HG03558 (cell line): ENCODE results near the gene EDAR.

ENCODE experiments used
- ATAC-seq: cut with Tn5 transposase; IDR thresholded peaks from one replicate; pipeline ENCODE4 v1.9.1; 2021; ENCODE audit warnings: moderate number of reproducible peaks; ENCODE audit not compliant: unreplicated experiment; ENCODE audit errors: extremely low read depth

Gene EDAR

DNA sequence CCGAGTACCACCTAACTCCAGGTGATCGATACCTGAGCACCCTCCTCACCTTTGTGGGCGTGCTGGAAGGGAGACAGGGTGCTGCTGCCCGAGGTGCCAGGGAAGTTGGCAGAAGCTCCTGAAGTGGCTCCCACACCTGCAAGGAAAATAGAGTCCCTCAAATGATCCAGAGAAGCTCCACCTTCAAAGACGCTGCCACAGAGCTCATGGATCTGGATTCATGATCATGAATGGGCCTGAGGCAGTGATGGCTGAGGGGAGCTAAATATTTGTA is 76.5 kb downstream of the EDAR start:
- no peak for ATAC-seq

DNA sequence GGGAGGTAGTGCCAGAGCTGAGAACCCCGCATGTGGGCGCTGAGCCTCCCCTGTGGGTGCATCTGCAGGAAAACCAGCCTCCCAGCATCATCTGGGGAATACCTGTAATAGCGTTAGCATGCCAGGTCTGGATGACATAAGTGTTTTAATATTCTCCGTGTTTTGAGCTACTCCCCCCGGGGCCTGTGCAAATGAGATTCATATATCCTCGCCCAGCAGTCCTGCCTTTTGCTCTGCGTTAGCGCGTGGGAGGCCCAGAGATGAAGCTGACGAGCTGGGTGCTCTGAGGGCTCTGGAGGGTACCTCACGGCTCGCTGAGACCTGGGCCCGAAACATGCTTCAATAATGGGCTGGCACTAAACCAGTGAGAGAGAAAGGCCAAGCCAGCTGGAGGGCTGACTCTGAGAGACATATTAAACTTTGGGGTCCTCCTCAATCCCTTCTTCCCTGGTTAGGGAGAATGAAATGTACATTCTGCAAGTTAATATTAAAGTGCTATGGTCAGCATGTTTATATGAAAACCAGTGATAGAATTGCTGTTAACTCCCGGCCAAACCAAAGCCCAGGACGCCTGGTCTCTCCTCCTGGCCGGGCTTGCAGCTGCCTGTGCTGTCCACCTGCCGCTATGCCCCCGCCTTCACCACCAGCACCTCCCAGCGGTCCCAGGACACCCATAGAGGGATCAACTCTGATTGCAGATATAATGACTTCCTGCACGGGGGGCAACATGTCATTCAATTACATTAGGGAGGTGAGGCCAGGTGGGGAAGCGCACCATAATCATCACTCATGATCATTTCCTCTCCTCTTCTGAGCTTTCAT is 77.0 kb downstream of the EDAR start:
- ATAC-seq: no peak

DNA sequence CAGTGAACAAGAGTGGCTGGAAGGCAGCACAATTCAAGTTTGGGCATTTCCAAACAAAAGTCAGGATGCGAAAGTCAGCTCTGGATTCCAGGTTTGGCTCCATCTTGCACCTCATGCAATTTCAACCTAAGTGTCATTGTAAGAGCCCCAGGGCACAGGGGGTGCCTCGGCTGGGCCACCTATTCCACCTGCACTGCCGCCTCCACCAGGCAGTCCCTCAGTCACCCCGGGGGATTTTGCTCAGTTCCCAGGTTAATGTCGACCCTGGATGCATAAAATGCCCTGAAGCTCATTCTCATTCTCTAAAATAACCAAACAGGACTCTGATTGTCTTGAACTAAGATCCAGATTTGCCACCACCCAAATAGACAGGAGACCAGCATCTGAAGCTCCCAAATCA is 77.6 kb downstream of the EDAR start:
- ATAC-seq: no peak

- ATAC-seq: no peak
These were observed 78.3 kb downstream of the EDAR start for GRCh38 chr2:108910541-108911396.

DNA sequence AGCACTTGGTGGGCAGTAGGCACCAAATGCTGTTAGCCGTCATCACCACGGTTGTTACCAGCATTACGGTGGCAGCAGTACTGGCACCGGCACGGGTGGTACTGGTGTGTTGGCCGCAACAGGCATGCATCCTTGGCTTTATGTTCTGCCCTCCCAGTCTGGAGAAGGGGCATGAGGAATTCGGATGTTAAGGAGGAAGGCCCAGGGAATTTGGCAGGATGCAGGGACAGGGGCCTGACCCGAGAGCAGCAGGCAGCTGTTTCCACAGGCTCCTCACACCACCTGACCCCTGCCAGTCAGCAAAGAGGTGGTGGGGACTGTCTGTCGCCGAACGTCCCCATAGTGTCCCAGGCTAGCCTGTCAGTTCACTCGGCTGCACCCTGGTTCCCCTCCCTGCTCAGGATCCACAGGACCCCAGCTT is 79.0 kb downstream of the EDAR start:
- no peak for ATAC-seq

GRCh38 chr2:108909275-108909823 is 79.7 kb downstream of the EDAR start:
- no peak for ATAC-seq

DNA sequence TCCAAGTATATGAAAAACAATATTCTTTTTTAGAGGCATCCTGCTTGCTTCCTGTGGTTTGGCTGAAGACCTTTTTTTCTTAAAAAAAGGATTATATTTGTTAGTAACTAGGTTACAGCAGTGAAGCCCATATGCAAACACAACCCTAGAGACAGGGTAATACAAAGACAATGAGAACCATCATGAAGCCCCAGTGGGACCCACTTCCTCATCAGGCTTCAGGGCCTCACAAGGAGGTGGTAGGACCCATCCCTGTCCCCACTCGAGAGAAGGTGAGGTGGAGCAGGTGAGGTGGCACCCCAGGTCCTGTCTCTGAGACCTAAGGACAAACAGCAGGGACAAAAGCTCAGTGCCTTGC is 80.3 kb downstream of the EDAR start:
- no peak for ATAC-seq

DNA sequence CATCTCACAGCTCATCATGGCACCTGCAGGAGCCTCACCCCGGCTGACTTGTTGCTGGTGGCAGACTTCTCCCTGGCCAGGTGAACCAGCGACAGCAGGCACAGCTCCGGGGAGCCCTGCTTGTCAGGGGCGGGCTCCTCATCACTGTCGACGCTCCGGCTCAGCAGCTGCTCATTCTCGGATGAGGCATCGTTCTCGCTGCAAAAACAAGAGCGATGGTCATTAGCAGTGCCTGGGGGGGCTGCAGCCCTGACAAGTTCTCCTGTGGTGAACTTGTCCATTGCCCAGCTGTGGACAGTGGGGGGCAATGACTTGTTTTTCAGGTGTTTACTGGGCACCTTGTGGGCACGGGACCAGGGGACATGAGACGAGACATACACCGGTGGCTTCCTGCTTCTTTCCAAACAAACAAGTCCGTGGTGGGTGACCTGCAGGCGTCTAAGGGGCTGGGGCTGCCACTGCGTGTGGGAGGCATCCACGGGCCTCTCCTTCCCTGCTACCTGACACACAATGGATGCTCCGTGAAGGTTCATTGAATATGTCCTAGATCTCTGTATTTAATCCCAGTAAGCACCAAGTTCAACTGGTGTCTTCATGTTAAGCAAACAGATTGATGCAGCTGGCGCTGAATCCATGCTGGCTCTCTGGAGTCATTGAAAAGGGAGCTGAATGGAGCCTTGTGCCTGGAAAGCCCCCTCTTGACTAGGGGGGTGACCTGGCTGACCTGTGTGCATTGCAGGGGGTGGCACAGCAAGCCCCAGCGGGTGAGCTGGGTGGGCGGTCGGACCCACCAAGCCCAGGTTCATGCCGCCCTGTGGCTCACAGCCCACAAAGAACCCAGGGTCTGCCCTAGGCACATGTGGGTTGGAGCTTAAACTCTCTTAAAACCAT is 81.0 kb downstream of the EDAR start:
- no peak for ATAC-seq

DNA sequence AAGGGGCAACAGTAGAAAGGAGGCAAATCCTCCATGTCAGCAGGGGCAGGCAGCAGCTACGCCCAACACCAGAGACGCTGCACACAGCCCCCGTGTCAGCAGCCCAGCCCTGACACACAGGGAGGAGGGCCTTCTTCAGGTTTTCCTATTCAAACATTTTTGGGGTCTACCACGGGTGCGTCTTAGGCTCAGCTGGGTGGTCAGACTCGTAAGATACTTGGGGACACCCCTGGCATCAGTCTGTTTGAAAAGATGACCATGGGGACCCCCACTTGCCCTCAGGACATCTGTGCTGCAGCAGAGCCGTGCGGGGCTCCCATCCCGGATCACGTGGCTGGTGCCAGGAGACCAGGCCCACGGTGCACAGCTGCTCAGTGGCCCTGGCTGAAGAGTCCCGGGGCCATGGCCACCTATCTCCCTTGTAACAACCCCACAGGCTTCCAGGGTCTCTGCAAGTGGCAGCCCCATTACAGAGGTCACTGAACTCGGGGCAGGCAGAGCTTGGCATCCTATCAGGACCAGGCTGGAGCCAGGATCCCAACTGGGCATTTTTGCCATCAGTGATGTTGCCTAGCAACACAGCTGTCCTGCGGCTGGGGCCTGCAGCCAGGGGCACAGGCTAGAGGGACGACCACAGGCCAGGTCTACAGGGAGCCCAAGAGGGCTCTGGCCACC is 82.5 kb downstream of the EDAR start:
- ATAC-seq: no peak

- no peak for ATAC-seq
These were observed 83.1 kb downstream of the EDAR start for GRCh38 chr2:108905906-108906305.

GRCh38 chr2:108905176-108905575 is 83.8 kb downstream of the EDAR start:
- ATAC-seq: no peak

- no peak for ATAC-seq
These were observed 84.3 kb downstream of the EDAR start for GRCh38 chr2:108904680-108905079.

GRCh38 chr2:108898315-108899082 is 90.5 kb downstream of the EDAR start:
- no peak for ATAC-seq

DNA sequence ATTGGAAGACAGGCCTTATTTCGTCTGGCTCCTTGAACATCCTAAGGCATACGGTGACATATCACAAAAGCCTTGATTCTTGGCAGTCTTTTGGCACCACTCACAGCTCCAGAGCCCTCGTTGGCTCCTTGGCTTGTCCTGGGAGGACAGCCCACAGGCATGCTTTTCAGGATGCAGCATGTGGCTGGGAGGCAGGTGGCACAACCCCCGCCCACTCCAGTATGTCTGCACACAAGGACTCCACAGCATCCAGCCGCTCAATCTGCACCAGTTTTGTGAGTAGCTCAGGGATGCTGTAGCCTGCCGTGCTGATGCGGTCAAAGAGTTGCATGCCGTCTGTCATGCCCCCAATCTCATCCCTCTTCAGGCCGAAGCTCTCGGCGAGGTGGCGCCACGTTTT is 92.3 kb downstream of the EDAR start:
- no peak for ATAC-seq

- no peak for ATAC-seq
These were observed 93.8 kb downstream of the EDAR start for GRCh38 chr2:108895188-108895587.

DNA sequence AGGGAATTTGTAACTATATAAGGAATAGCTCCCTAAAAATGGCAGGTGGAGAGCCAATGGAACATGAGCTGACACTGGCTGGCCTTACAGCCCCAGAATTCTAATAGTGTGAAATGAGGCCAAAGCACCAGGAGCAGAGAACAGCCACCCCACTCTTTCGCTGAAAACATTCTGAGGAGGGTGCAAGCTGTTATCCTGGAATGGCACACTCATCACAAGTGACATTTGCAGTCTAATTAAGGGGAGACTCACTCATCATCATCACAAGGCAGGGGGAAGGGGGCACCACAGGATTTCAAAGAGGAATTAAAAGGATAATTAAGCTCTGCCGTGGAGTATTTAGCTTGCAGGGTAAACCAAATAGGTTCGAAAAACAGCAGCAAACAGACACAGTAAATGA is 94.3 kb downstream of the EDAR start:
- no peak for ATAC-seq

GRCh38 chr2:108893277-108893676 is 95.7 kb downstream of the EDAR start:
- no peak for ATAC-seq

DNA sequence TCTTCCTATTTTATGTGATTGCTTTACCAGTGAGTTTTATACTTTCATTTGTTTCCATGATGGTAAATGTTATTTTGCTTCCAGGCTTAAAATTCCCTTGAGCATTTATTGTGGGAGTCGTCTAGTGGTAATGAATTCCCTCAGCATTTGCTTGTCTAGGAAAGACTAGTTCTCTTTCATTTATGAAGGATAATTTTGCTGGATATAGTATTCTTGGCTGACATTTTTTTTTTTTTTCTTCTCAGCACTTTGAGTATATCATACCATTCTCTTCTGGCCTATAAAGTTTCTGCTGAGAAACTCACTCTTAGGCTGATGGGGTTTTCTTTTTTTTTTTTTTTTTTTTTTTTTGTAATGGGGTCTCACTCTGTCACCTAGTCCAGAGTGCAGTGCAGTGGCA is 99.1 kb downstream of the EDAR start:
- no peak for ATAC-seq

- ATAC-seq: no peak
These were observed 104.4 kb downstream of the EDAR start for GRCh38 chr2:108884619-108885018.
